Right ventricle myocardium inferior (tissue), 1 donor: Measurements from ENCODE around the gene SCARB1. TPM values are rescaled to one million over a fixed set of nuclear protein-coding genes. Genes with fewer than 3 reads are reported as not detected.

ENCODE experiments used
- ATAC-seq: fragments of 200-7000 bp; cut with Tn5 transposase; one replicate; pipeline ENCODE4 v1.9.1; 2020; ENCODE audit warnings: mild to moderate bottlenecking, moderate library complexity
- DNase-seq: peaks from one replicate; pipeline ENCODE4 v3.0.0; 2021; ENCODE audit errors: missing footprints
- intact Hi-C: fragments of 100-400 bp; cut with DNase I; formaldehyde crosslinking; loops from one replicate; pipeline ENCODE4 v1.11.0; 2022
- total RNA-seq: library from RNA; stranded (reverse); fragmentation: NEBNext Ultra II Directional; extraction: Animal tissue kit (Norgen Biotek cat#: 25700); gene quantifications from one replicate; pipeline ENCODE4 v1.2.1, GENCODE V29; 2021
- donor health status: DM: no; HTN: yes; CAD: no; lungs with severe emphysema.

SCARB1 gene
- total RNA-seq, 1 donor from 2014 or later = 14.1 TPM

DNA sequence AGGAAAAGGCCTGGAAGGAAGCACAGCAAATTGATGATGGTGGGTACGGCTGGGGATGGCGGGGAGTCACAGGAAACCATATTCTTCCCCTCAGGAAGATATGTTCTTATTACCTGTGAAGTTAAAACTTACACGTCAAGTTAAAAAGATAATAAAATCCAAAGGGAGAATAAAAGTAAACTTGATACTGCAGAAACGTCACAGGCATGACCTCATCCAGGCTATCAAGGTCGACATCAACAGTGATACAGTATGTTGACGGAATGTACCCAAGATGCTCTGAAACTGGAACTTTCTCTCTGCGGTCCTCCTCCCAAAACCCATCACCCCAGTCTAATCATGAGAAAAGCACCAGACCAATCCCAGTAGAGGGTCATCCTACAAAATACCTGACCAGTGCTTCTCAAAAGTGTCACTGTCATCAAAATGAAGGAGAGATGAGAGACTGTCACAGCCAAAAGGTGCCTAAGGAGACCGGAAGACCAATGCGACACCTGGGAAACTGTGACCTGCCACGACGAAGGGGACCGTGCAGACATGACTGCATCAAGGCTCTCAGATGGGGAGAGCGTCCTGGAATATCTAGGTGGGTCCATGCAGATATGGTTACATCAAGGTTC, 74.6 kb downstream of the SCARB1 start:
- intact Hi-C loops = no loop called here
- no peak for ATAC-seq

DNA sequence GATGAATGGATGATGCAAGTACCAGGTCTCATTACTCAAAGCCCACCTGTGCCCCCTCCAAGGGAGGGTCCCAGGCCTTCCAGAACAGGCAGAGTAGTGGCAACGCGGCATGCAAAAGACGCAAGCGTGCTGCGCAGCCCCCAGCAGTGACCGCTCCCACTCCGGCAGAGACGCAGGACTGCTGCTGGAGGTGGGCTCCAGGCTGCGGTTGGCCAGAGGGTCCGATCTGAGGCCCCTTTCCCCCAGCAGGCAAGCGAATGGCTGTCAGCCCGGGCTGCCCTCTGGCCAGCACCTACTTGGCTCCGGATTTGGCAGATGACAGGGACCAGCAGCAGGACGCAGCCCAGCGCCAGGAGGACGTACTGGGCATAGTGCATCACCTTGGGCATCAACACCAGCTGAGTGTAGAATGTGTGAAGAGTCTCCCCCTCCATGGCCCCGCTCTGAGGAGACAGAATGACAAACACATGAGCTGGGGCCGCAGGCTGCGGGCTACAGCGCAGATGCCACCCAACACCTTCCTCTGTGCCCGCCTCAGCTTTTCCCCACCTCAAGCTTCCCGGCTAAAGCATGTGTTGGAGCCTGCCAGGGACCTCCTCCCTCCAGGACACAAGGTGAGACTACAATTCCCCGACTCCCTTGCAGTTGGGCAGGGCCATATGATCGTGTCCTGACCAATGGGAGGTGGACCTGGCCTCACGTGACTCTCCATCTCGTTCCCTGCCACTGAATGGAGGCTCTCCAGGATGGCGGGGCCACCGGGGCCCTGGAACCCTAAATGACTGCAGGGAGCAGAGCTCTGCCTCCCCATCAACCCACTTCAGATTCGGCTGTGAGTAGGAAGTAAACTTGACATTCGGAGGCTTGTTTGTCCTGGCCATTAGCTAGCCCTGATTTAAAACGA, 77.4 kb downstream of the SCARB1 start:
- DNase-seq (peak; percentile 89), ATAC-seq (peak; percentile 97)
- intact Hi-C loops = no loop called here

More for the DNA sequence above, 74.6 kb downstream of the SCARB1 start:
- DNase-seq = no peak

DNA sequence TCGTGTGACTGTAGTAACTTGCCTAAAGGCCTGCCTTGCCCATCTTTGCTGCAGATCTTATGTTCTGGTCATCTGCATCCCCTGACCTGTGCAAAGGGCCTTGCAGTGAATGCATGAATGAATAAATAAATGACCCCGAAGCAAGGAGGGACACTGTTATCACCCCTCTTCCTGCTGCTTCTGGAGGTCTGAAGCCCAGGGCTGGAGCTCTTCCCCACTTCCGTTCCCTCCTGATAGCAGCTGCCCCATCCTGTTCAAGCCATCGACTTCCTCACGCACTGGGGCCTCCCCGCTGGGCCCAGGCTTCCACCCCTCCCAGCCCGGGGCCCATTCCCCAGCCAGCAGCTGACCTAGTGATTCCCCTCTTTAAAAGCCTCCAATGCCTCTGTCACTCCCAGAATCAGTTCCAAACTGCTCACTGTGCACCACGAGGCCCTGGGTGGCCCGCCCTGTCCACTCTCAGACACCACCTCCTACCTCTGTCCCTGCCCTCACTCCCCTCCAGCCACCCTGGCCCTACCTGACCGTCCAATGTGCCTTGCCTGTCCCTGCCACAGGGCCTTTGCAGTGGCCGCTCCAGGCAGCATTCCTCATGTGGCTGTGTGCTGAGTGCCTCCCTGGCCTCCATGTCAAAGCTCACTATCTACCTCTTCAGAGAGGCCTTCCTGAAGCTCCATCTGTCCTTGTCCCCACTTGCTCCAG, 78.6 kb downstream of the SCARB1 start:
- ATAC-seq (no peak), DNase-seq (no peak)
- intact Hi-C loops = no loop called here

DNA sequence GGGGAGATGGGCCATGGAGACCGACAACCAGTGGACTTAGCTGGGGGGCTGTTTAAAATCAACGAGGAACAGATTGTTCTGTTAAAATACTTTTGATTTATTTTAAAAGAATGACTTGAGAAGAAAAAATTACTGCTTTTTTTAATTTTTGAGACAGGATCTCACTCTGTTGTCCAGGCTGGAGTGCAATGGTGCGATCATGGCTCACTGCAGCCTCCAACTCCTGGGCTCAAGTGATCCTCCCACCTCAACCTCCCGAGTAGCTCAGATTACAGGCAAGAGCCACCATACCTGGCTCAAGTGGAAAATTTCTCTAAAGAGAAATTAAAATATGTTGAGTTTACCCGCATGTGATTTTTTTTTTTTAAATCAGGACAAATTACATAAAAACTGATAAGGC, 80.6 kb downstream of the SCARB1 start:
- ATAC-seq = no peak
- DNase-seq = no peak
- intact Hi-C loops = no loop called here

DNA sequence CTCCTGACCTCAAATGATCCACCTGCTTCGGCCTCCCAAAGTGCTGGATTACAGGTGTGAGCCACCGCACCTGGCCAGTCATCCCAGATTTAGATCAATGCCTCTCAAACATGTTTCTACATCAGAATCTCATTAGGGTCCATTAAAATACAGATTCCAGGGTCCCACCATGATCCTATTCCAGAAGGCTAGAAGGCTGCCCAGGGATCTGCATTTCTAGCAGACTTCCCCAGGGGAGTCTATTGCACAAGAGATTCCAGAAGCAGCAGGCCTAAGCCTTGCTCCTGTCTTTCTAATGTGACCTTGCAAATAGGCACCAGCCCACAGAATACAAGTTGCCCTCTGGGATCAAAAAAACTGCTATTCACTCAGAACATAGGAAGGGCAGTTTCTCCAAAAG, 81.5 kb downstream of the SCARB1 start:
- DNase-seq = no peak
- intact Hi-C loops = no loop called here
- ATAC-seq = no peak

DNA sequence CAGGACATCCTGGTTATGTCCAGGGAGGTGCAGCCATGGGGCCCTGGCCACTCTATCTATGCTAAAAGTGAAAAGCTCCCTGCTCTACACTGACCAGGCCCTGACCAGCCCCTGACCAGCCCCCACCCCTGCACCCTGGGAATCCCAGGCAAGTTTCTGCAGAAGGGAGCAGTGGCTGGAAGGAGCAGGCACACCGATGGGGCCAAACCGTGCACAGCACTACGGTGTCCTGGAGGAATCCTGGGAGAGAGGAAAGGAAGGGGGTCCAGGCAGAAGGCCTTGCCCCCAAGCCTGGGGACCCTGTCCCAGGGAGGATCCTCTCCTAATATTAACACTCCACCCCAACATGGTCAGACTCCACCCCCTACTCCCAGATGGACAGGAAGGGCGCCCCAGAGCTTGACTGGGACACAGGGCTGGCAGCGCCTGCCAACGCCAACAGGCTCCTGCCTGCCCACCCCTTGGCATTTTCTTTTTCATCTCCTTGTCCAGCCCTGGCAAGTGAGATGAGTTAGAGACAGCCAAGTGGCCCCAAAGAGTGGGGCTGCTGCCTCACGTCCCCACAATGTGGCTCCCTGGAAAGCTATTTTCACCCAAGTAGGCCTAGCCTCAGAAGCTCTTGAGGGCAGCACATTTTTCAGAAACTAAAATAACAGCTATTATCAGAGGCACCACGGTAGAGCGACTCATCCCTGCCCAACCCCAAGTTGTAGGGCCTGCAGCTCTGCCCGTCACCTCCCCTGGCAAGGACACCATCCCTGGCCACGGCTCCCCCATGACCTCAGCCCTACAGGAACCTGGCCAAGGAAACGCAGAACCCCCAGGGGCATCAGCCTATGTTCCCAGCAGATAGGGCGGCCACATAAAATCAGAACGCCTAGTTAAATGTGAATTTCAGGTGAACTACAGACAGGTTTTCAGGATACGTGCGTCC, 82.6 kb downstream of the SCARB1 start:
- intact Hi-C loops = no loop called here
- DNase-seq (no peak), ATAC-seq (no peak)

DNA sequence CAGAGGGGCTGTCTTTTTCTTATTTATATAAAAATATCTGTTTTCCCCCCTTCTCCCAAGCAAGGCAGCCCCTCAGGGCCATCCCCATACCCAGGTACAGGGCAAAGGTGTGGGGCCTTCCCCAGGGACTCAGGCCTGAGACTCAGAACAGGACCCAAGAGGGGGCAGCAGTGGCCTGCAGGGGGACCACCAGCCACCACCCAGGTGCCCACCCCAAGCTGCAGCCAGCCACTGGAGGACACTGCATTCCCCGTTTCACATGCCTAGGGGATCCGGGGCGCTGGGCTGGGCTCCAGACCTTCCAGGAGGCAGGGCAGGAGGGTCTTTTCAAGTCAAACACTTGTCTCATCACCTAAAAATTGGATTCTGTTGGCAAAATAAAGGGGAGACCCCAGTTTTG, 83.3 kb downstream of the SCARB1 start:
- no peak for DNase-seq
- intact Hi-C loops = no loop called here
- ATAC-seq = no peak

DNA sequence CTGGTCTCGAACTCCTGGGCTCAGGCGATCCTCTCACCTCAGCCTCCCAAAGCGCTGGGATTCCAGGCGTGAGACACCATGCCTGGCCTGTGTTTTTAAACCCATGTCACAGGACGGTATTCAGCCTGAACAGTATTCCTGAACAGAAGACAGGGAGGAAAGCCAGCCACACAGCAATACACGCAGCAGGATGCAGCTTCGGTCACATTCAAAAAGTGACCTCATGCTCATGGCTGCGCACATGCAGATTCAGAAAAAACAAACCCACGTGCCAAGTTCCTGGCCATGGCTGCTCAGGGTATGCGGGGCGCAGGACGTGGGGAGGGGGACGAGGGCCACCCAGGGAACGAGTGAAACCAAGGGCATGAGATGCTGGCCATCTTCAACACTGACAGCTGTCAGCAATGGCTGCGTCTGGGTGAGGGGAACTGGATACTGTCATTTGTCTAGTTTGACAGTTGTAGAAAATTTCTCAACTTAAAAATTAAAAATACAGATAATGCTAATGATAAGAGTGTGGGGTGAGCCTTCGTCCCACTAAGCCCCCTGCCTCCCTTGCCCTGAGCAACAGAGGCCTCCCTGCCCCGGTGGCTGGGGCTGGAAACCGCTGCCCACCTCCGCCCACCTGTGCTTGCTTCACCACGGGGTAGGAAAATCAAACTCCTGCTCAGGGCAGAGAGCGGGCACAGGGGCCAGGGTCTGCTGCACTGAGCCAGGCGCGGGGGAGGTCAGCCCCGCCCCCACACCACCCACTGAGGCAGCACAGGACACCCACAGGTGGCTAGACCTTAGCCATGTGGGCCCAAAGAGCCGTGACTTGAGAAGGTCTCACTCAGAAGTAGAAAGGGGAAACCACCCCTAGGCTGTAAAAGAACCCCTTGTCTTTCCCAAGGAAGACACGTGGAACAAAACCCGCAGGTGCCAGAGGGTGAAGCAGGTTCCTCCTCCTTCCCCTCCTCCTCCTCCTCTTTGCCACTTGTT, 84.2 kb downstream of the SCARB1 start:
- ATAC-seq = no peak
- intact Hi-C loops = no loop called here
- no peak for DNase-seq

DNA sequence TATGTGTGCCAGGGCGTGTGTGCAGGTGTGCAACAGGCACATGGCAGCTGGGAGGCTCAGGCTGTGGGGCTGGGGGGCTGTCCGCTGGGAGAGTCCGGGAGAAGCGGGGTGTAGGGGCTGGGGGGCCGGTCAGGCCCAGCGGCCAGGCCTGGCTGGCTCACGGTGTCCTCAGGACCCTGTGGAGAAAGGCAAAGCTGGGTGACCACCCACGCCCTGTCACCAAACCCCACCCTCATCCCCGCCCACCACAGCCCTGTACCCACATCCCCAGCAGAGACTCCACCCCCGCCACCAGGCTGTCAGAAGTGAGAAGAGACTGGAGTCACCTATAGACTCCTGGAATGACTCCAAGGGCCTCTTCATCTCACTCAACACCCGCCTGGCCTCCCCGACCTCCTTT, 85.3 kb downstream of the SCARB1 start:
- ATAC-seq = no peak
- intact Hi-C loops = no loop called here

DNA sequence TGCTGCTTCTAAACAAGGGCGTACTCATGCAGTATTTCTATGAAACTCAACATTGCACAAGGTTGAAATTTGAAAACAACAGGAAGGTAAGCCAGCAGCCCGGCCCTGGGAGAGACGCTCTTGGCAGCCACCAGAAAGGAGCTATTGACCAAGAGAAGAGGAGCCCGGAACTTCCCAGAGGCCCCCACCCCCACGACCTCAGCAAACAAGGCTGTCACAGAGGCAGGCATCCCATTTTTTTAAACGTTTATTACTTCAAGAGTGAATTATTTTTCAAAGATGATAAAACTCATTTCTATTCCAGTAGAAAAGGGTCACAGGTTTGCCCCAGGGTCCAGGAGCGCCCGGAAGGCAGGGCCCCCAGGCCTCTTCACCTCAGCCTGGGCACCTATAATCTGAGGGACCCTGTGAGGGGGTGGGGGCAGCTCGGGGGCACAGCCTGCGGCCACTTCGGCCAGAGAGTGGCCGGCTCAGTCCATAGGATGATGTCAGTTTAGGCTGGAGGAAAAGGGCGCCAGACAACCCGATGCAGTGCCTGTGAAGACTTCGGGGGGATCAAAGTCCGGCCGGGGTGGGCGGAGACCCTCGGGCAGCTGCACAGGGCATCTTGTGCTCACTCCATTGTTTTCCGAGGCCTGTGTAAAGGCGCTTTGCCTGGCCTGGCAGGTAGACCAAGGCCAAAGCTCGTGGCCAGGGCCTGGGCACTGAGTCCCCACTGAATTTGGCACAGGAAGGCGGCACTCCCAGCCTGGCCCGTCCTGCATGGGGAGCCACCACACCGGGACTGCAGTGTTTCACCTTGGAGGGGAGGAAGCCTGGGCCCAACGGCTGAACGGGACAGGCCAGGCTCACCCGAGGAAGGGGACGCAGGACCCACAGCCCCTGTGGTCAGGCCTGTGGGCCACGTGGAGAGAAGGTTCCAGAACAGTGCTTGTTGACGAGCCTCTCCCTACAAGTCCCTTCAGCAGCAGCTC, 86.0 kb downstream of the SCARB1 start:
- intact Hi-C loops = no loop called here
- DNase-seq (no peak), ATAC-seq (no peak)

More for the DNA sequence above, 85.3 kb downstream of the SCARB1 start:
- DNase-seq = no peak

DNA sequence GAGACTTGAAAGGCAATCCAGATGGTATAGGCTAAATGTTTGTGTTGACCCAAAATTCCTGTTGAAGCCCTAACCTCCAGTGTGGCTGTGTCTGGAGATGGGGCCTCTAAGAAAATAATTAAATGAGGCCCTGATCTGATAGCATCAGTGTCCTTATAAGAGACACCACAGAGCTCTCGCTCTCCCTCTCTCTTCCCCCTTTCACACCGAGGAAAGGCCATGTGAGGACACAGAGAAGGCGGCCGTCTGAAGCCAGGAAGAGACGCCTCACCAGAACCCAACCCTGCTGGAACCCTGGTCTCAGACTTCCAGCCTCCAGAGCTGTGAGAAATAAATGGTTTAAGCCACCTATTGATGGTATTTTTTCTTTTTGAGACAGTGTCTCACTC, 87.5 kb downstream of the SCARB1 start:
- intact Hi-C loops = no loop called here
- DNase-seq (no peak), ATAC-seq (no peak)

DNA sequence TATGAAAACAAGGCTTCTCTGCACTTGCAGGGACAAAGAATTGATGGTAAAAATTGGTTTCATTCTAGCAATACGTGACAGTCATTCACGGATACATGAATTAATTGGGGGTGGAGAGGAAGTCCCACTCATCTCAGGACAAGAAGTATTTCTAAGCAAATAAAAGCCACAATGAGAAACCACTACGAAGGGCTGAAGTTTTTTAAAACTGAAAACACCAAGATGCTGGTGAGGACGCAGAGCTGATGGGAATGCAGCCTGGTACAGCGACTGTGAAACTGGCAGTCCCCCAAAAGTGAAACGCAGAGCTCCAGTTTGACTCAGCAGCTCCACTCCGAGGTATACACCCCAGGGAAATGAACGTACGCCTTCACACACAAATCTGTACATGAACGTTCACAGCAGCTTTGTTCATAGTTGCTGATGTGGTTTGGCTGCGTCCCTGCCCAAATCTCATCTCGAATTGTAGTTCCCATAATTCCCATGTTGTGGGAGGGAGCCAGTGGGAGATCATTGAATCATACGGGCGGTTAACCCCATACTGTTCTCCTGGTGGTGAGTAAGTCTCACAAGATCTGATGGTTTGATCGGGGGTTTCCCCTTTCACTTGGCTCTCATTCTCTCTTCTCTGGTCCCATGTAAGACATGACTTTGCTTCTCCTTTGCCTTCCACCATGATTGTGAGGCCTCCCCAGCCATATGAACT, 89.0 kb downstream of the SCARB1 start:
- intact Hi-C loops = no loop called here
- ATAC-seq (peak; percentile 18), DNase-seq (no peak)

DNA sequence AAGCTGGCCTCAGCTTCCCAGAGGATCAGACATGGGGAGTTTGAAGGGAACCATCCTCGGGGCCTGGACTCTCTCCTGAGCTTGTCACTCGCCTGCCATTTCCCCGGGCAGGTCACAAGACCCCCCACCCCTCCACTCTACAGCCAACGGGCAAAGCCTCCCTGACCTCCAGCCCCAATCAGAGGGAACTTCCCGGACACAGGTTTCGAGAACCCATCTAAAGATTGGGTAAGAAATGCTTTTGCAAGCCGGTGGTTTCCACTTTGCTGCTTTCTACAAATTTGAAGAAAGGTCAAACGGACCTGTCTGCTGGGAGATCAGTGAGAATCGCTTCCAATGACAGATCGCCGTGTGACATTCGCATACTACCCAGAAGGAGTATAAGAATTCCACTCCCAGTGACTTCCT, 89.6 kb downstream of the SCARB1 start:
- no peak for ATAC-seq
- intact Hi-C loops = no loop called here
- no peak for DNase-seq

DNA sequence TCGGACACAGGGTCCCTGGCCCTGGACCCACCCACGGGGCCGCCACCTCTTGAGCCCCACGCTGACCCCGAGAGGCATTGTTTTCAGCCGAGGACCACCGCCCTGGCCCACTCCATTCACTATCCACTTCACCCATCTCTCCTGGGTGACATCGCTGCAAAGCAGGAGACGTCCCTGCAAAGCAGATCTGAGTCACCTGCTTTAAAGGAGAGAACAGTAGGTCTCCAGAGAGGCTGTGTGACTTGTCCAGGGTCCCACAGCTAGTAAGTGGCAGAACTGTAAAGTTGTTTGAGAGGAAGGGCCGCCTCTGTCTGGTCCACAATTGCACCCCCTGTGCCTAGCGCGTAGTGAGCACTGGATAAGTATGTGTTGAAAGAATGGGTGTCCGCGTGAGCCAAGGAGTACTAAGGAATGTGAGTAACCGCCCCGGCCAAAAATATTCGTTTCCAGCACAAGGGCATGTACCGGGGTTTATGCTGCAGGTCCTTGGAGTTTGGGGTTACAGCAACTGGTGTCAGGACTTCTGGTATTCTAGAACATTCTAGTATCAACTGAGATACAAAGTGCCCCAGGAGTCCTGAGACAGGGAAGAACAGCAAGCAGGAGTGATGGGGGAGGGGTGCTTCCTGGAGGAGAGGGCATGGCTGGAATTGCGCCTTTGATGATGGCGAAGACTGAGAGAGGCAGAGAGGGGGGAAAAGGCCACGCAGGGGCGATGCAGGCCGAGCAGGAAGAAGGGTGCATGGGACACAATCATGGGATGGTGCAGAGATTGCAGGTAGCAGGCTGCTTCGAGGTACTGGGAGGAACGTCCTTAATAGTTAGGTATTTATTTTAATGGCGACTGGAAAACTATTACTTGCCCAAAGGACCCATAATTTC, 91.1 kb downstream of the SCARB1 start:
- no peak for DNase-seq
- ATAC-seq = no peak
- intact Hi-C loops = no loop called here
